ACHN (cell line): ENCODE results near the gene PLAGL1.

Experiments used
- DNase-seq: peaks from one replicate; pipeline ENCODE4 v3.0.0-alpha.2; 2015
- in situ Hi-C: cut with HindIII; loops from 2 replicates; pipeline ENCODE4 v1.10.0; 2017; ENCODE audit warnings: low sequenced_read_pairs, low pct_ligation_motif_present, low pct_unique_long_range_greater_than_20kb

The PLAGL1 gene

GRCh38 chr6:143973097-143973966 is 34.7 kb downstream of the PLAGL1 start:
- in situ Hi-C loops = no loop called here
- no peak for DNase-seq

- in situ Hi-C loops = no loop called here
- DNase-seq = no peak
Measured at GRCh38 chr6:143971482-143972205, 36.4 kb downstream of the PLAGL1 start.

DNA sequence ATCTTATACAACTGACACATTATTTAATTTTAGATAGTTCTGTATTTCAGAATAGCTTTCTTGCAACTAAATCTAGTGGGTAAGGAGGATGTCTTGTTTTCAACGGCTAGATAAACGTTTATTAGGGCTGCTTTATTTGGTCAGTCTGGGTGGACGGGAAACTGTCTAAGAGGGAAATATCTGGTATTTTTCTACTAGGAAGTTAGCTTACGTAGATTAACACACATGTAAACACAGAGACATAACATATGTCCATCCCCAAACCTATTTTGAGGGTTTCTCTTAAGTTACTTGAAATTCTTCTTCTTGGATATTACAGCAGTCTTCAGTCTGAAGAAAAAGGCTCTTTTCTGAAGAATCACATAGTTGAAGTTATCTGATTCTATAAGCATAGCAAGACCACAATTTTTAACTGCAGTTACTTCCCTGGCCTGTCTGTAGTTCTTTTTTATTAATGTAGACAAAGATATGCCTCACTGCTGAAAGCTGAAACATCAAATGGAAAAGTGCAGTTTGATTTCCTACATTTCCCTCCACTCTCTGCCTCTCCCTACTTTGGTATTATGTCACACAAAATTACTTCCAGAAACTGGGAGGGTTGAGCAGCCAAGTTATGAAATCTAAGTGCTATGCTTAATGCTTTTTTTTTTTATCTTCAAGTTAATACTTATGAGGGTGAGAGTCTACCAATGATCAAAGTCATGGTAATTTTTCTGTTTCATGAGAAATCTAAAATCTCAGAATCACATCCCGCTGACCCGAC is 37.4 kb downstream of the PLAGL1 start:
- in situ Hi-C loops = no loop called here

DNA sequence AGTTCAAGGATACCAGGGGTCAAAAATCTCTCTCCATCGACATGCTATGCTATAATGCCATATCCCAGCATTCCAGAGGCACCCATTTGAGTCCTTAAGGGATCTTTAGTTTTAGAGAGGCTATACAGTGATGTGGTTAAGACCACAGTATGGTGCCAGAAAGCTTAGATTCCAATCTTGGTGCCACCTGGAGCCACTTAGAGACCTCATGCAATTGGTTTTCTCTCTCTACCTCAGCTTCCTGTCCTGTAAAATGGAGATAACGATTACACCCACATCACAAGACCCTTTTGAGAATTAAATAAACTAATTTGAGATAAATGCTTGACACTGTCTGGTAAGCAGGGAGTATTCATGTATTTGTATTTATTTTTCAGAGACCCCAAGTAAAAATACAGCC is 39.0 kb downstream of the PLAGL1 start:
- in situ Hi-C loops = no loop called here
- no peak for DNase-seq

More for the DNA sequence above, 37.4 kb downstream of the PLAGL1 start:
- DNase-seq = no peak

- DNase-seq = no peak
Measured at GRCh38 chr6:143967706-143968376, 40.2 kb downstream of the PLAGL1 start.

GRCh38 chr6:143966312-143966711 is 41.7 kb downstream of the PLAGL1 start:
- DNase-seq = no peak
- in situ Hi-C loops = no loop called here

More at GRCh38 chr6:143967706-143968376, 40.2 kb downstream of the PLAGL1 start:
- in situ Hi-C loops = no loop called here

GRCh38 chr6:143965503-143966171 is 42.4 kb downstream of the PLAGL1 start:
- no peak for DNase-seq
- in situ Hi-C loops = no loop called here

DNA sequence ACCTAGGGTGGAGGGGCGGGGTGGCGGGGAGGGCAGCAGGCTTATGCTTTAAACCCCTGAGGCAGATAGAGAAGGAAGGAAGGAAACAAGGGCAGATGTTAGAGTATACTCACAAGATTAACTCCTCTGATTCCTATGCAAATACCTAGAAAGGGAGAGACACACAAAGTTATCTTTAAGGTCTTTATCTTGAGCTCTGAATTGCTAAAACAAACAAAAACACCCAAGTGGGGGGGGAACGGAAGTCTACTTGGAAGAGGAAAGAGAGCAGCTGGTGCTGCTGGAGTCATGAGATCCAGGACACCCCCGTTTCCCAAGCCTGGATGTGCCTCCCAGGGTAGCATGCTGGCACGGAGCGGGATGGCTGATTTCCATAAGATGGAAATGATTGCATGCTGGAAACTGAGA is 43.4 kb downstream of the PLAGL1 start:
- in situ Hi-C loops = no loop called here
- DNase-seq = no peak

GRCh38 chr6:143963158-143963919 is 44.7 kb downstream of the PLAGL1 start:
- in situ Hi-C loops = no loop called here
- DNase-seq = no peak

- in situ Hi-C loops = no loop called here
- DNase-seq = no peak
Measured at GRCh38 chr6:143961886-143962878, 45.9 kb downstream of the PLAGL1 start.

DNA sequence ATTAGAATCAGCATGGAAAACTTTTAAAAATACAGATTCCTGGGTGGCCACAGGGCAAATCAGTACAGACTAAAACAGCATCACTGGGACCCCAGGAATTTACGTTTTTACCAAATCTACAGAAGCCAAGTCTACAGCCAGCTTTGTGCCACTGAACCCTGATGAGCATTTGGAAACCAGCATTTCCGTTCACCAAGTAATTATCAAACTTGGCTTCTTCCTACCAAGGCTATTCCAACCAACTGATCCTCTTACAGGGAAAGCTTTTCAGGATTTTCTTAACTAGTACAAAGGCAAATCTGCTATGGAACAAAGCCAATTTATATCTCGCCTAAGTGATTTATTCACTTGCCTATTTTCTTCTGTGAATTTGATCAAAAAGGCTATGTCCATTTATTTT is 47.0 kb downstream of the PLAGL1 start:
- DNase-seq = no peak
- in situ Hi-C loops = no loop called here

- in situ Hi-C loops = no loop called here
- DNase-seq = no peak
Measured at GRCh38 chr6:143959927-143960326, 48.1 kb downstream of the PLAGL1 start.

DNA sequence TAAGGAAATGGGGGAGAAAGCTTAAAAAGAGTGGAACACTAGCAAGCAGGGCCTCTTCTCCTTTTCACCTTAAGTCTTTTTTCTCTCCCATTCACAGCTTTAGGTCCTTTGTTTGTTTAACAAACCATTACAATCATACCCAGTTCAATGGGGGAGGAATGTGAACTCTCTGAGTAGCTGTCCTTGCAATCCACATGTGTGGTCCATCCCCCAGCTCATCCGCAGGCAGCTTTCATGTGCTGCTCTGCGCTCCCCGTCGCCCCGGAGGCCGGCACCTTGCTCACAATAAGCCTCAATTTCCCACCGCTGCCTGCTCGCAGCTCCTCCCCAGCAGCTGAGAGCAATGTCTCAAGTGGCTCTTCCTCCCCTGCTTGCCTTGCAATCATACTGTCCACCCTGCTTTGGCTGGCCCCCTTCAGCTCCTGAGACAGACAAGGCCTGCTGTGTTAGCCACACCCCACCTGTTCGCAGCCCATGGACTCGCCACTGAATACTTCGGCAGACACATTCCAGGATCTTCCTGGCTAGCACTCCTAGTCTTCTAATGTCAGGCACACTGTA is 49.1 kb downstream of the PLAGL1 start:
- in situ Hi-C loops = no loop called here
- no peak for DNase-seq

GRCh38 chr6:143957679-143958274 is 50.3 kb downstream of the PLAGL1 start:
- in situ Hi-C loops = no loop called here
- no peak for DNase-seq

- in situ Hi-C loops = no loop called here
- DNase-seq = no peak
Measured at GRCh38 chr6:143955971-143956370, 52.1 kb downstream of the PLAGL1 start.

- DNase-seq = no peak
- in situ Hi-C loops = no loop called here
Measured at GRCh38 chr6:143953922-143954321, 54.1 kb downstream of the PLAGL1 start.
